H1 (cell line): ENCODE measurements around the gene SSTR3. TPM values are rescaled to one million over a fixed set of nuclear protein-coding genes. Genes with fewer than 3 reads are reported as not detected.

ENCODE experiments used
- CTCF ChIA-PET: fragments of 300-600 bp; sonication (Branson Sonifier 250); formaldehyde crosslinking; loops from one replicate; lab custom pipeline; 2021; ENCODE audit not compliant: partially characterized antibody; lab: Charles Lee
- POLR2A ChIA-PET: fragments of 300-600 bp; sonication (Branson Sonifier 250); formaldehyde crosslinking; loops from one replicate; lab custom pipeline; 2021; ENCODE audit warnings: inconsistent platforms; ENCODE audit not compliant: partially characterized antibody; lab: Charles Lee
- DNase-seq, 2 experiments: peaks; one replicate each; pipeline versions ENCODE4 v3.0.0 to v3.0.0-alpha.2; 2010 to 2022; ENCODE audit warnings: low spot score in 2 of 2, low read depth in 1 of 2, mixed read lengths in 1 of 2
- FAIRE-seq: peaks from 2 replicates; lab custom pipeline; 2011; peaks lifted over from hg19 to GRCh38; lab: Jason Lieb, UNC
- H2AFZ ChIP-seq: 2 replicates; pipeline ENCODE4 v1.8.1; 2012; ENCODE audit warnings: low read length, inconsistent platforms
- H2AK5ac ChIP-seq: 2 replicates; pipeline ENCODE4 v1.6.1; 2013; ENCODE audit warnings: low read depth, low read length
- H2BK120ac ChIP-seq: replicated peaks from 2 replicates; pipeline ENCODE3; 2013; ENCODE audit warnings: low read depth, low read length, inconsistent platforms
- H2BK12ac ChIP-seq: 2 replicates; pipeline ENCODE4 v1.6.1; 2013; ENCODE audit warnings: low read depth, low read length
- H2BK15ac ChIP-seq: 2 replicates; pipeline ENCODE4 v1.6.1; 2013; ENCODE audit warnings: low read length
- H2BK20ac ChIP-seq: 2 replicates; pipeline ENCODE4 v1.6.1; 2013; ENCODE audit warnings: low read length
- H2BK5ac ChIP-seq: 2 replicates; pipeline ENCODE4 v1.6.1; 2013; ENCODE audit warnings: low read depth, low read length
- H3K14ac ChIP-seq: 2 replicates; pipeline ENCODE4 v1.6.1; 2013; ENCODE audit warnings: inconsistent platforms; ENCODE audit not compliant: insufficient read length
- H3K18ac ChIP-seq: 2 replicates; pipeline ENCODE4 v1.6.1; 2013; ENCODE audit warnings: low read length; ENCODE audit errors: extremely low read depth
- H3K23ac ChIP-seq: 2 replicates; pipeline ENCODE4 v1.6.1; 2013; ENCODE audit warnings: inconsistent platforms; ENCODE audit not compliant: insufficient read length
- H3K23me2 ChIP-seq: 2 replicates; pipeline ENCODE4 v1.6.1; 2013; ENCODE audit warnings: low read depth, low read length
- H3K27ac ChIP-seq: 2 replicates; pipeline ENCODE4 v1.6.1; 2011; ENCODE audit warnings: low read depth, low read length, inconsistent platforms
- H3K27me3 ChIP-seq, 4 experiments: replicated peaks in 1 of 4; 1 replicate in 1 of 4; 2 replicates in 3 of 4; pipeline versions ENCODE4 v1.6.1 to v1.8.1; 2011 to 2013; ENCODE audit warnings: low read length in 3 of 4, mild to moderate bottlenecking in 3 of 4, inconsistent platforms in 2 of 4, mixed read lengths in 2 of 4, moderate library complexity in 1 of 4; ENCODE audit not compliant: control insufficient read depth in 3 of 4, insufficient read depth in 3 of 4; ENCODE audit errors: extremely low read depth in 1 of 4
- H3K36me3 ChIP-seq, 4 experiments: 2 replicates each; pipeline versions ENCODE4 v1.6.1 to v1.8.1; 2011 to 2013; ENCODE audit warnings: mild to moderate bottlenecking in 4 of 4, low read length in 3 of 4, moderate library complexity in 2 of 4, control low read depth in 1 of 4, inconsistent platforms in 1 of 4; ENCODE audit not compliant: insufficient read depth in 4 of 4, control insufficient read depth in 2 of 4
- H3K4ac ChIP-seq: replicated peaks from 2 replicates; pipeline ENCODE3; 2013; ENCODE audit warnings: low read length, low read depth, mixed read lengths, inconsistent platforms; ENCODE audit not compliant: insufficient read length
- H3K4me1 ChIP-seq, 4 experiments: replicated peaks in 1 of 4; 1 replicate in 1 of 4; 2 replicates in 3 of 4; pipeline versions ENCODE4 v1.6.1 to v1.8.1; 2011 to 2013; ENCODE audit warnings: low read length in 3 of 4, inconsistent platforms in 2 of 4, mixed read lengths in 1 of 4; ENCODE audit not compliant: insufficient read depth in 4 of 4, control insufficient read depth in 3 of 4
- H3K4me2 ChIP-seq, 2 experiments: 2 replicates each; pipeline versions ENCODE4 v1.6.1 to v1.8.1; 2011 to 2013; ENCODE audit warnings: low read depth in 2 of 2, low read length in 2 of 2, control low read depth in 1 of 2, inconsistent platforms in 1 of 2, mild to moderate bottlenecking in 1 of 2; ENCODE audit not compliant: insufficient read depth in 1 of 2
- H3K4me3 ChIP-seq, 4 experiments: fragments of 200-600, 300-600 bp in 1 of 4; sonication (generic), shearing (Covaris generic), sonication (Bioruptor Twin) in 1 of 4; 2 replicates each; pipeline versions ENCODE4 v1.5.1 to v1.8.1; 2011 to 2016; ENCODE audit warnings: low read length in 4 of 4, low read depth in 3 of 4, control low read depth in 2 of 4, inconsistent platforms in 2 of 4, mild to moderate bottlenecking in 2 of 4, mixed read lengths in 1 of 4, moderate library complexity in 1 of 4; ENCODE audit not compliant: insufficient read depth in 2 of 4; ENCODE audit errors: extremely low read depth in 1 of 4
- H3K56ac ChIP-seq: replicated peaks from 2 replicates; pipeline ENCODE3; 2013; ENCODE audit warnings: low read depth, mild to moderate bottlenecking, mixed read lengths, low read length, inconsistent platforms; ENCODE audit not compliant: insufficient read length
- H3K79me1 ChIP-seq: 2 replicates; pipeline ENCODE4 v1.6.1; 2013; ENCODE audit warnings: low read depth, low read length, control low read depth
- H3K79me2 ChIP-seq, 2 experiments: 2 replicates each; pipeline versions ENCODE4 v1.6.1 to v1.8.1; 2012 to 2013; ENCODE audit warnings: low read length in 2 of 2, mild to moderate bottlenecking in 2 of 2, inconsistent platforms in 1 of 2; ENCODE audit not compliant: insufficient read depth in 2 of 2, control insufficient read depth in 1 of 2
- H3K9ac ChIP-seq, 4 experiments: replicated peaks in 1 of 4; 1 replicate in 1 of 4; 2 replicates in 3 of 4; pipeline versions ENCODE4 v1.6.1 to v1.8.1; 2011 to 2013; ENCODE audit warnings: low read depth in 3 of 4, low read length in 3 of 4, control low read depth in 2 of 4, mild to moderate bottlenecking in 2 of 4, moderate library complexity in 2 of 4, inconsistent platforms in 1 of 4; ENCODE audit errors: extremely low read depth in 1 of 4
- H3K9me3 ChIP-seq, 2 experiments: 2 replicates each; pipeline versions ENCODE4 v1.6.1 to v1.8.1; 2012 to 2013; ENCODE audit warnings: mild to moderate bottlenecking in 2 of 2, moderate library complexity in 2 of 2, control low read depth in 1 of 2, inconsistent platforms in 1 of 2, low read depth in 1 of 2, low read length in 1 of 2, mixed read lengths in 1 of 2; ENCODE audit not compliant: insufficient read depth in 2 of 2
- H4K20me1 ChIP-seq, 2 experiments: replicated peaks in 1 of 2; 2 replicates each; pipeline versions ENCODE3 to v1.8.1; 2011 to 2013; ENCODE audit warnings: inconsistent platforms in 2 of 2, low read length in 2 of 2, mild to moderate bottlenecking in 1 of 2; ENCODE audit not compliant: insufficient read depth in 2 of 2, control insufficient read depth in 1 of 2
- H4K5ac ChIP-seq: 2 replicates; pipeline ENCODE4 v1.6.1; 2013; ENCODE audit warnings: low read length, low read depth, mixed read lengths, inconsistent platforms; ENCODE audit not compliant: insufficient read length
- H4K8ac ChIP-seq: 2 replicates; pipeline ENCODE4 v1.8.0; 2013; ENCODE audit warnings: mild to moderate bottlenecking, moderate library complexity, low read length, inconsistent platforms; ENCODE audit not compliant: insufficient read depth; ENCODE audit errors: extremely low read depth
- H4K91ac ChIP-seq: replicated peaks from 2 replicates; pipeline ENCODE3; 2013; ENCODE audit warnings: low read length, mixed read lengths, inconsistent platforms; ENCODE audit not compliant: insufficient read length
- ATF3 ChIP-seq: IDR thresholded peaks from 2 replicates; pipeline ENCODE4 v1.6.1; 2011; ENCODE audit warnings: low read depth, mild to moderate bottlenecking, low read length; ENCODE audit not compliant: insufficient read depth
- CTBP2 ChIP-seq: IDR thresholded peaks from 2 replicates; pipeline ENCODE4 v1.7.0; 2011; ENCODE audit warnings: borderline replicate concordance, mild to moderate bottlenecking, moderate library complexity, mixed read lengths, low read length; ENCODE audit not compliant: insufficient read depth, insufficient read length
- E2F6 ChIP-seq: IDR thresholded peaks from 2 replicates; pipeline ENCODE4 v1.6.1; 2012; ENCODE audit warnings: inconsistent platforms
- KDM4A ChIP-seq: IDR thresholded peaks from one replicate; pipeline ENCODE4 v1.7.1; 2012; ENCODE audit warnings: low read depth, mild to moderate bottlenecking, moderate library complexity, low read length, inconsistent platforms; ENCODE audit not compliant: severe bottlenecking
- POLR2A ChIP-seq, 2 experiments: IDR thresholded peaks; 1 replicate in 1 of 2; 2 replicates in 1 of 2; pipeline ENCODE4 v1.6.1; 2011; ENCODE audit warnings: low read depth in 2 of 2, low read length in 2 of 2, mild to moderate bottlenecking in 2 of 2; ENCODE audit errors: control extremely low read depth in 1 of 2
- RXRA ChIP-seq: IDR thresholded peaks from 2 replicates; pipeline ENCODE4 v1.6.1; 2011; ENCODE audit warnings: low read depth, mild to moderate bottlenecking, low read length, moderate library complexity; ENCODE audit not compliant: insufficient read depth
- SP4 ChIP-seq: IDR thresholded peaks from 2 replicates; pipeline ENCODE4 v1.6.1; 2012; ENCODE audit warnings: low read length, inconsistent platforms
- WGBS, 2 experiments: shearing (Covaris generic) in 1 of 2; methylation state at CpG; one replicate each; pipeline versions ENCODE4 v1.1.6 to v1.1.7; 2013 to 2015; ENCODE audit warnings: low lambda C conversion rate in 2 of 2, mixed read lengths in 2 of 2, inconsistent platforms in 1 of 2, low coverage in 1 of 2, missing lambda C conversion rate in 1 of 2; ENCODE audit not compliant: insufficient replicate concordance in 2 of 2, insufficient coverage in 1 of 2, insufficient read length in 1 of 2; ENCODE audit errors: extremely low coverage in 1 of 2, missing lambda C conversion rate in 1 of 2; 5-methylcytosine and 5-hydroxymethylcytosine counted together
- polyA plus RNA-seq, 7 experiments: library from polyadenylated mRNA; depleted of rRNA in 3 of 7; stranded (reverse) in 5 of 7; unstranded in 2 of 7; fragments of >200 nt in 5 of 7; fragments of 200-250 nt in 2 of 7; gene quantifications; 1 replicate in 5 of 7; 2 replicates in 1 of 7; 4 replicates in 1 of 7; pipeline versions ENCODE4 v1.2.1 to v1.2.3, GENCODE V29; 2011 to 2013; ENCODE audit warnings: missing spikeins in 2 of 7, mixed read lengths in 2 of 7
- total RNA-seq: library from RNA; stranded (reverse); fragmentation: NEBNext Ultra II Directional; extraction: Animal tissue kit (Norgen Biotek cat#: 25700); gene quantifications from 2 replicates; pipeline ENCODE4 v1.2.1, GENCODE V29; 2021

SSTR3 gene
- total and polyA plus RNA-seq, 2 of the 8 experiments (the other 6 are each of a cell fraction or from before 2014, with no cell fraction given): 0.22 to 0.77 TPM

- no peak overlapping the region for H3K9ac ChIP-seq
- DNase-seq: no peak
- H3K79me1 ChIP-seq: no peaks in the 10 kb centered on the region
- H2BK120ac ChIP-seq: no peak overlapping the region
- no peak overlapping the region for H2BK5ac ChIP-seq
- H4K20me1 ChIP-seq: no peaks in the 10 kb centered on the region
- no peak overlapping the region for H3K4me2 ChIP-seq
- H2BK20ac ChIP-seq: no peak overlapping the region
- no peak overlapping the region for H4K5ac ChIP-seq
- no peaks in the 10 kb centered on the region for H3K9me3 ChIP-seq
- no peaks in the 10 kb centered on the region; a peak in 2 of 7 replicates for H3K4me1 ChIP-seq
- CTCF ChIA-PET: interaction anchor here (1.4 to 2.3 kb wide), 3 partner anchors 13 to 18 kb away, joined by 3 to 11 read pairs (median 10); no protein-coding TSS in a partner anchor
- TF ChIP-seq E2F6: no peak
- no peak for TF ChIP-seq RXRA
- no peak for TF ChIP-seq SP4
- TF ChIP-seq KDM4A: no peak
- TF ChIP-seq POLR2A (IDR thresholded peaks at IDR 0.05; ENCODE audit: control extremely low read depth in 1 of 2, low read depth in 2 of 2, low read length in 2 of 2): no peak
- no peak for TF ChIP-seq CTBP2
- no peak for TF ChIP-seq ATF3
- TF ChIP-seq, all 59 proteins: peak for 0
- WGBS, 2 experiments: 83% methylated on average over 29 of the region's 31 CpGs; no CpG with 5 or more reads in 1 of the 2 experiments
- Histone ChIP-seq H3K14ac (no peak overlapping the region), H3K27ac (no peak overlapping the region), H4K91ac (no peak overlapping the region), H3K4me3 (no peak overlapping the region), H3K36me3 (no peaks in the 10 kb centered on the region), H3K4ac (no peak overlapping the region), H3K18ac (no peak overlapping the region), H2AFZ (no peak overlapping the region), H2AK5ac (no peak overlapping the region), H3K56ac (no peak overlapping the region), H2BK15ac (no peak overlapping the region), H3K23ac (no peak overlapping the region), H2BK12ac (no peak overlapping the region), H3K23me2 (no peaks in the 10 kb centered on the region), H3K79me2 (no peaks in the 10 kb centered on the region), H3K27me3 (no peaks in the 10 kb centered on the region; a peak in 1 of 7 replicates), H4K8ac (no peak overlapping the region)
- FAIRE-seq: no peak
- POLR2A ChIA-PET: no interaction called here
Measured at GRCh38 chr22:37179622-37180420, 32.5 kb downstream of the SSTR3 start.
